Gastrocnemius medialis (tissue), 4 donors: ENCODE data around the gene BIN2.

Experiments used
- POLR2A ChIP-seq, 2 donors: fragments of 450-650 bp; IDR thresholded peaks; one replicate each; pipeline ENCODE4 v1.6.1; 2017; ENCODE audit warnings: antibody characterized with exemption in 2 of 2, mild to moderate bottlenecking in 2 of 2, moderate library complexity in 2 of 2
- TF ChIP-seq, protein P1 (sequence below), 5 experiments: fragments of 450-650 bp in 3 of 5; fragments of 200-600 bp in 2 of 5; sonication (generic) in 2 of 5; IDR thresholded peaks in 4 of 5; conservative IDR thresholded peaks in 1 of 5; 1 replicate in 4 of 5; 2 replicates in 1 of 5; pipeline ENCODE4 v1.5.1; 2016 to 2019; ENCODE audit warnings: antibody characterized with exemption in 5 of 5, mild to moderate bottlenecking in 3 of 5, moderate library complexity in 3 of 5

DNA sequence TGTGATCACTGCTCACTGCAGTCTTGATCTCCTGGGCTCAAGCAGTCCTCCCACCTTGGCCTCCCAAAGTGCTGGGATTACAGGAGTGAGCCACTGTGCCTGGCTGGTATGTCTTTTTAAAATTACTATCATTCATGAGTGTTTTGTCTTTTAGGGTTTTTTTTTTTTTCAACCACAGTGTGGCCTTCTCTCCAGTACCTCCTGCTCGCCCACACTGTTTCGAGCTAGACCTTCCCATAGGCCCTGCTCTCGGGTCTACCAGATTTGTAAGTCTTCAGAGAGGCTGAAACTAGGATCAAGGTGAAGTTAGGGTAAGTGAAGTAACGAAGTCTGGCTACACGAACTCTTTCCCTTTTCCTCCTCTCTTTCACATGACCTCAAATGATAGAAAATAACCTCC, 1.5 kb downstream of the BIN2 start:
- TF ChIP-seq POLR2A (IDR thresholded peaks at IDR 0.05): no peak
- TF ChIP-seq, protein P1, sequence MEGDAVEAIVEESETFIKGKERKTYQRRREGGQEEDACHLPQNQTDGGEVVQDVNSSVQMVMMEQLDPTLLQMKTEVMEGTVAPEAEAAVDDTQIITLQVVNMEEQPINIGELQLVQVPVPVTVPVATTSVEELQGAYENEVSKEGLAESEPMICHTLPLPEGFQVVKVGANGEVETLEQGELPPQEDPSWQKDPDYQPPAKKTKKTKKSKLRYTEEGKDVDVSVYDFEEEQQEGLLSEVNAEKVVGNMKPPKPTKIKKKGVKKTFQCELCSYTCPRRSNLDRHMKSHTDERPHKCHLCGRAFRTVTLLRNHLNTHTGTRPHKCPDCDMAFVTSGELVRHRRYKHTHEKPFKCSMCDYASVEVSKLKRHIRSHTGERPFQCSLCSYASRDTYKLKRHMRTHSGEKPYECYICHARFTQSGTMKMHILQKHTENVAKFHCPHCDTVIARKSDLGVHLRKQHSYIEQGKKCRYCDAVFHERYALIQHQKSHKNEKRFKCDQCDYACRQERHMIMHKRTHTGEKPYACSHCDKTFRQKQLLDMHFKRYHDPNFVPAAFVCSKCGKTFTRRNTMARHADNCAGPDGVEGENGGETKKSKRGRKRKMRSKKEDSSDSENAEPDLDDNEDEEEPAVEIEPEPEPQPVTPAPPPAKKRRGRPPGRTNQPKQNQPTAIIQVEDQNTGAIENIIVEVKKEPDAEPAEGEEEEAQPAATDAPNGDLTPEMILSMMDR (IDR thresholded peaks at IDR 0.05 in 4 of 5, conservative IDR thresholded peaks at IDR 0.05 in 1 of 5): no peak
